22Rv1 (cell line): ENCODE results near the gene TTLL9.

Experiments used
- H3K27ac ChIP-seq: fragments of 450-650 bp; 2 replicates; pipeline ENCODE4 v1.5.1; 2017
- CTCF ChIP-seq: fragments of 450-650 bp; IDR thresholded peaks from 2 replicates; pipeline ENCODE4 v1.5.1; 2017; ENCODE audit warnings: mild to moderate bottlenecking
- ZFX ChIP-seq: fragments of 450-650 bp; IDR thresholded peaks from 2 replicates; pipeline ENCODE4 v1.6.1; 2017; ENCODE audit warnings: antibody characterized with exemption, borderline replicate concordance

Gene TTLL9

GRCh38 chr20:31871618-31871954 lies 1.2 kb downstream of the TTLL9 start:
- H3K27ac ChIP-seq: no peak overlapping the region
- TF ChIP-seq CTCF (no peak), ZFX (no peak)

- TF ChIP-seq ZFX (no peak), CTCF (no peak)
- H3K27ac ChIP-seq: no peak overlapping the region
These were observed 2.0 kb downstream of the TTLL9 start for GRCh38 chr20:31872406-31872805.

GRCh38 chr20:31875671-31876070 lies 5.2 kb downstream of the TTLL9 start:
- no peak overlapping the region for H3K27ac ChIP-seq
- TF ChIP-seq CTCF (no peak), ZFX (no peak)

- TF ChIP-seq ZFX: no peak
- no peak for TF ChIP-seq CTCF
- no peak overlapping the region for H3K27ac ChIP-seq
These were observed 7.2 kb downstream of the TTLL9 start for GRCh38 chr20:31877684-31878083.

- H3K27ac ChIP-seq: peak overlapping the region; percentile 53
These were observed 8.9 kb downstream of the TTLL9 start for GRCh38 chr20:31879143-31879987.

GRCh38 chr20:31881945-31882344 lies 11.5 kb downstream of the TTLL9 start:
- no peak overlapping the region for H3K27ac ChIP-seq

More at GRCh38 chr20:31879143-31879987, 8.9 kb downstream of the TTLL9 start:
- TF ChIP-seq ZFX (no peak), CTCF (no peak)

More at GRCh38 chr20:31881945-31882344, 11.5 kb downstream of the TTLL9 start:
- no peak for TF ChIP-seq CTCF
- no peak for TF ChIP-seq ZFX
